Central memory CD8-positive, alpha-beta T cell (primary cell): ENCODE results near the gene TRIP11.

Experiments used
- ATAC-seq: fragments of 150-1000 bp; cut with Tn5 transposase; replicated peaks from 2 replicates; pipeline ENCODE4 v1.10.0; 2022; ENCODE audit warnings: mild to moderate bottlenecking, moderate FRiP score, moderate number of reproducible peaks; ENCODE audit not compliant: poor library complexity, severe bottlenecking; ENCODE audit errors: extremely low read depth
- DNase-seq, 2 donors: peaks; one replicate each; pipeline ENCODE4 v3.0.0; 2021; ENCODE audit warnings: low spot score in 2 of 2
- H3K27ac Mint-ChIP-seq: one replicate; pipeline ENCODE4 v1.8.0; 2022; ENCODE audit warnings: low read depth, mild to moderate bottlenecking, moderate library complexity, mixed read lengths
- H3K27me3 Mint-ChIP-seq: one replicate; pipeline ENCODE4 v1.8.0; 2022; ENCODE audit warnings: mixed read lengths
- H3K36me3 Mint-ChIP-seq: one replicate; pipeline ENCODE4 v1.8.0; 2022; ENCODE audit warnings: mild to moderate bottlenecking, moderate library complexity, mixed read lengths; ENCODE audit not compliant: insufficient read depth
- H3K4me1 Mint-ChIP-seq: one replicate; pipeline ENCODE4 v1.8.0; 2022; ENCODE audit warnings: mixed read lengths
- H3K4me3 Mint-ChIP-seq: one replicate; pipeline ENCODE4 v1.8.0; 2022; ENCODE audit warnings: mild to moderate bottlenecking, moderate library complexity, mixed read lengths
- H3K9me3 Mint-ChIP-seq: one replicate; pipeline ENCODE4 v1.8.0; 2022; ENCODE audit warnings: mixed read lengths

Gene TRIP11

GRCh38 chr14:91998667-91999570, 40.9 kb downstream of the TRIP11 start:
- peaks cover 24% of the 10 kb centered on the region for H3K4me1 Mint-ChIP-seq
- H3K27me3 Mint-ChIP-seq: no peaks in the 10 kb centered on the region
- ATAC-seq (no peak), DNase-seq (no peak)
- H3K36me3 Mint-ChIP-seq: peaks cover 16% of the 10 kb centered on the region
- H3K9me3 Mint-ChIP-seq: no peaks in the 10 kb centered on the region
- H3K27ac Mint-ChIP-seq: no peak overlapping the region
- peak overlapping the region; percentile 3 for H3K4me3 Mint-ChIP-seq

- ATAC-seq (no peak), DNase-seq (no peak)
- H3K27ac Mint-ChIP-seq: peak overlapping the region; percentile 56
- H3K27me3 Mint-ChIP-seq: no peaks in the 10 kb centered on the region
- no peaks in the 10 kb centered on the region for H3K9me3 Mint-ChIP-seq
- H3K36me3 Mint-ChIP-seq: peaks cover 25% of the 10 kb centered on the region
- H3K4me1 Mint-ChIP-seq: peaks cover 24% of the 10 kb centered on the region
- no peak overlapping the region for H3K4me3 Mint-ChIP-seq
Observed at GRCh38 chr14:91997492-91997891, 42.4 kb downstream of the TRIP11 start.

- Mint-ChIP-seq H3K4me1 (peaks cover 24% of the 10 kb centered on the region), H3K9me3 (no peaks in the 10 kb centered on the region), H3K4me3 (no peak overlapping the region), H3K27ac (peak overlapping the region; percentile 56), H3K36me3 (peaks cover 29% of the 10 kb centered on the region), H3K27me3 (no peaks in the 10 kb centered on the region)
- no peak for DNase-seq
- ATAC-seq: no peak
Observed at GRCh38 chr14:91996948-91997371, 42.9 kb downstream of the TRIP11 start.

- Mint-ChIP-seq H3K9me3 (no peaks in the 10 kb centered on the region), H3K27ac (no peak overlapping the region), H3K36me3 (peaks cover 39% of the 10 kb centered on the region), H3K27me3 (no peaks in the 10 kb centered on the region), H3K4me1 (peaks cover 16% of the 10 kb centered on the region), H3K4me3 (no peak overlapping the region)
- ATAC-seq (no peak), DNase-seq (no peak)
Observed at GRCh38 chr14:91987192-91987591, 52.7 kb downstream of the TRIP11 start.

- no peak overlapping the region for H3K27ac Mint-ChIP-seq
- H3K27me3 Mint-ChIP-seq: no peaks in the 10 kb centered on the region
- DNase-seq (no peak), ATAC-seq (no peak)
- no peaks in the 10 kb centered on the region for H3K9me3 Mint-ChIP-seq
- peaks cover 32% of the 10 kb centered on the region for H3K36me3 Mint-ChIP-seq
- H3K4me3 Mint-ChIP-seq: no peak overlapping the region
- peaks cover 16% of the 10 kb centered on the region for H3K4me1 Mint-ChIP-seq
Observed at GRCh38 chr14:91985521-91986255, 54.2 kb downstream of the TRIP11 start.

GRCh38 chr14:91985008-91985407, 54.9 kb downstream of the TRIP11 start:
- H3K4me3 Mint-ChIP-seq: no peak overlapping the region
- ATAC-seq (no peak), DNase-seq (no peak)
- H3K27me3 Mint-ChIP-seq: no peaks in the 10 kb centered on the region
- H3K9me3 Mint-ChIP-seq: no peaks in the 10 kb centered on the region
- H3K36me3 Mint-ChIP-seq: peaks cover 34% of the 10 kb centered on the region
- H3K4me1 Mint-ChIP-seq: peaks cover 16% of the 10 kb centered on the region
- H3K27ac Mint-ChIP-seq: no peak overlapping the region

- no peak overlapping the region for H3K4me3 Mint-ChIP-seq
- H3K27ac Mint-ChIP-seq: no peak overlapping the region
- H3K4me1 Mint-ChIP-seq: peaks cover 16% of the 10 kb centered on the region
- no peaks in the 10 kb centered on the region for H3K9me3 Mint-ChIP-seq
- no peaks in the 10 kb centered on the region for H3K27me3 Mint-ChIP-seq
- ATAC-seq (no peak), DNase-seq (no peak)
- peaks cover 32% of the 10 kb centered on the region for H3K36me3 Mint-ChIP-seq
Observed at GRCh38 chr14:91983588-91983987, 56.3 kb downstream of the TRIP11 start.

GRCh38 chr14:91980157-91980556, 59.7 kb downstream of the TRIP11 start:
- no peak overlapping the region for H3K4me3 Mint-ChIP-seq
- H3K9me3 Mint-ChIP-seq: no peaks in the 10 kb centered on the region
- peaks cover 14% of the 10 kb centered on the region for H3K36me3 Mint-ChIP-seq
- ATAC-seq (no peak), DNase-seq (no peak)
- peaks cover 16% of the 10 kb centered on the region for H3K4me1 Mint-ChIP-seq
- no peaks in the 10 kb centered on the region for H3K27me3 Mint-ChIP-seq
- peak overlapping the region; percentile 22 for H3K27ac Mint-ChIP-seq

GRCh38 chr14:91977884-91978283, 62.0 kb downstream of the TRIP11 start:
- peaks cover 13% of the 10 kb centered on the region for H3K4me1 Mint-ChIP-seq
- H3K9me3 Mint-ChIP-seq: no peaks in the 10 kb centered on the region
- DNase-seq: no peak
- H3K36me3 Mint-ChIP-seq: peaks cover 20% of the 10 kb centered on the region
- no peak for ATAC-seq
- no peaks in the 10 kb centered on the region for H3K27me3 Mint-ChIP-seq
- H3K4me3 Mint-ChIP-seq: no peak overlapping the region
- peak overlapping the region; percentile 7 for H3K27ac Mint-ChIP-seq

GRCh38 chr14:91975763-91976162, 64.1 kb downstream of the TRIP11 start:
- Mint-ChIP-seq H3K4me3 (no peak overlapping the region), H3K36me3 (peaks cover 30% of the 10 kb centered on the region), H3K9me3 (no peaks in the 10 kb centered on the region), H3K27ac (no peak overlapping the region), H3K27me3 (no peaks in the 10 kb centered on the region), H3K4me1 (peaks cover 11% of the 10 kb centered on the region)
- DNase-seq (no peak), ATAC-seq (no peak)

- no peaks in the 10 kb centered on the region for H3K9me3 Mint-ChIP-seq
- ATAC-seq (no peak), DNase-seq (no peak)
- H3K36me3 Mint-ChIP-seq: peaks cover 35% of the 10 kb centered on the region
- peak overlapping the region; percentile 8 for H3K27ac Mint-ChIP-seq
- H3K4me3 Mint-ChIP-seq: no peak overlapping the region
- no peaks in the 10 kb centered on the region for H3K27me3 Mint-ChIP-seq
- H3K4me1 Mint-ChIP-seq: peaks cover 7% of the 10 kb centered on the region
Observed at GRCh38 chr14:91971188-91971778, 68.6 kb downstream of the TRIP11 start.

- H3K4me1 Mint-ChIP-seq: peaks cover 7% of the 10 kb centered on the region
- ATAC-seq (peak; percentile 99), DNase-seq (peak in 1 of 2 donors; percentile 28)
- H3K27me3 Mint-ChIP-seq: no peaks in the 10 kb centered on the region
- no peaks in the 10 kb centered on the region for H3K9me3 Mint-ChIP-seq
- H3K4me3 Mint-ChIP-seq: peak overlapping the region; percentile 52
- H3K36me3 Mint-ChIP-seq: peaks cover 24% of the 10 kb centered on the region
- H3K27ac Mint-ChIP-seq: peak overlapping the region; percentile 91
Observed at GRCh38 chr14:91968280-91968679, 71.6 kb downstream of the TRIP11 start.
